GM19023 (cell line): ENCODE data around the gene PDE4D.

Experiments used
- ATAC-seq: cut with Tn5 transposase; IDR thresholded peaks from one replicate; pipeline ENCODE4 v1.9.1; 2021; ENCODE audit warnings: mild to moderate bottlenecking, moderate library complexity; ENCODE audit not compliant: unreplicated experiment

Gene PDE4D

DNA sequence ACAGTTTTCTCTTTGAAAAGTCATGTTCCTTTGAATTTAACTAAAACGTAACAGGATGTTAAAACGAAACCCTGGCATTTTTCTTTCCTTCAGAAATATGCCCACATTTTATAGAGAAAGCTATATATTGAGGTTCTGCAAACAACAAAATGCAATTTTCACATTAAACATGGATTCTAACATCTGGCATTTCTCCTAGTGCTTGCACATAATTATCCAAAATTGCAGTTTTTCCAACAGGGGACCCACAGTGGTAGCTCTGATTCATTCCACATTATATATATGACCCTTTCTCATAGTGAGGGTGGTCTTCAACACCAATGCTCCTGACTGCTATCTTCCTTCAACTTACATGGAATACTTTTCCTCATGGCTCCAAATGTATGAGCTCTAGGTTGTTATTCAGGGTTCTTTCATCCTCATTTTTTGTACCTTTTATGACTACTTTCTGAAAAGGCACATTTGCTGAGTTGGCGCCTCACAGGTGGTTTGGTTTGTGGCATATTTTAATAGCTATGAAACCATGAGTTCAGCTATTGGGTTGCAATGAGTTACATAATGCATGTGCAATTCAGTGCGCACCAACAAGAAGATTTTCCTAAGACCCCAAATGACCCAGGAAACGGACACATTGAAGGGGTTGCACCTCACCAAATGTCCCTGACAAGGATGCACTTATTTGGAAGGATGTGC lies 758.9 kb downstream of the PDE4D start:
- no peak for ATAC-seq

DNA sequence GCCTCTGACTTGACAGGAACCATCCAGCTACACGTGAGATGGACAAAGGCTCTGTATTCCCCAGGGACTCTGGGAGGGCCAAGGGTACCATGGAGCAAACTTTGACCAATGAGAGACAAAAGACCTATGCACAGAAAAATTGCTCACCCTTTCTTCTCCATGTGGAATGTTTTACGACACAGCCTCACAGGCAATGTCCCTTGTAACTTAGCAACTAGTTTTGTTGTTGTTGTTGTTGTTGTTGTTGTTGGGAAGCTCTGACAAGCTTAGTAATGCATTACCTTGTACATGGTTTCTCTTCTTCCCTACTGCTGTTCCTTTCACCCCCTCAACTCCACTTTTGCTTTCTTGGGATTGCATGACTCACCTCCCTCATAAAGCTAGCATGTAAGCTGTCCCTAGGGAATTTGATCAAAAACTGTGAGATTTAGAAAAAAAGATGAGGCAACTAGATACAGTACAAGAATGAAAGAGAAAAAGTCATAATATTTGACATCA lies 759.7 kb downstream of the PDE4D start:
- no peak for ATAC-seq

DNA sequence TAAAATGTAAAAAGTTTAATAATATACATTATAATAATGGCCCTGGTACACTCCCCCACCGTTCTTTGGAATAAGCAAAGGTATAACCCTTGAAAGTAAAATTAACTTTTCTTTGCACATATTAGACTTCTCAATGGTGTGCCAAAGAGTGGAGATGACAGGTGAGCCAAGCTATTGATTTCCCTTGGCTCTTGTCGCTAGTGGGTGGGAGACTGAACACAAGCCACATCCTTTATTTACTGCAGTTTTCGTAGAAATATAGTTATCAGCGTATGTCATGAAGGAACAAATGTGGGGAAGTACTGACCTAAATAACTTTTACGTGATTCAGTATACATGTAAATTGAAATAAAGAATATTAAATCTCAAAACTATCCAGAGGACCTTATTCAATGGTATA lies 761.4 kb downstream of the PDE4D start:
- ATAC-seq, result no peak

DNA sequence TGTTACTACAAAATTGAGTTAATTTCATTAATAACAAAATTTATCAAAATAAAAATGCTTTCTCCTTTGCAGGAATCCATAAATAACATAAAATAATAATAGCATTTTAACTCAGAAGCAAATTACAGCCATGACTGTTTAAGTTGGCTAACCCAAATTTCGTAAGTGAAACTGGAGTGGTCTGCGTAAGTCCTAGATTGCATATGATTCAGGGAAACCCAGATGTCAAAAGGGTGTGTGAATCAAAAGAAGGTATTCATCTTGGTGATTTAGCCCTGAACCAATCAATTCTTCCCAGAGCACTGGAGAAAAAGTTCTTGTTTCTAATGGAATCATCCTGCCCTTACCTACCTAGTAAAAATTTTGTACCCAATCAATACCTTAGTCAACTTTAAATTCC lies 763.1 kb downstream of the PDE4D start:
- no peak for ATAC-seq

DNA sequence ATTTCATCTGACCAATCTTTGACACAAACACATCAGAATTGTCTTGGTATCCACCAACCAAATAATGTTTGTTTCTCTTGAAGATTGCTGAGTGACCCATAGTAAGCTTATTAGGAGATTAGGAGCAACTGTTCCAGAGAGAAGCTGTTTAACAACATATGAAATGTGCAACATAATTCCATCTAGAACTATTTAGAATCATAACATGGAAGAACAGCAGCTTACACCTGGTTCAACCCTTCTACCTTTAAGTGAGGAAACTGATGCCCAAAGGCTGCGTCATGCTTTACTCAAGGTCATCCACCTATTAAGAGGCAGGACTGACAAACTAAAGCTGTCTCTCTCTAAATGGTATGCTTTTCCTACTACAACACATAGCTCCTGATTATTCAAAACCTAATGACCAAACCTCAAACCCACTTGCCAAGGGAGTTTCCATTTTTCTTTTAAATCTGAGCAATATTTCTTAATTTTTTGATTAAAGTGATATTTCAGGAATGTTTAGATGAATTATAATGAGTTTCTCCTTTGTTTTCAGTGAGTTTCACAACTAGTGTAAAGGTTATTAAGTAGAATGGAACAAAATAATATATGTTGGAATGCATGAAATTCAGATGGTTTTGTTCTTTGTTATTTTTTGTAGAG lies 764.8 kb downstream of the PDE4D start:
- ATAC-seq, result no peak

DNA sequence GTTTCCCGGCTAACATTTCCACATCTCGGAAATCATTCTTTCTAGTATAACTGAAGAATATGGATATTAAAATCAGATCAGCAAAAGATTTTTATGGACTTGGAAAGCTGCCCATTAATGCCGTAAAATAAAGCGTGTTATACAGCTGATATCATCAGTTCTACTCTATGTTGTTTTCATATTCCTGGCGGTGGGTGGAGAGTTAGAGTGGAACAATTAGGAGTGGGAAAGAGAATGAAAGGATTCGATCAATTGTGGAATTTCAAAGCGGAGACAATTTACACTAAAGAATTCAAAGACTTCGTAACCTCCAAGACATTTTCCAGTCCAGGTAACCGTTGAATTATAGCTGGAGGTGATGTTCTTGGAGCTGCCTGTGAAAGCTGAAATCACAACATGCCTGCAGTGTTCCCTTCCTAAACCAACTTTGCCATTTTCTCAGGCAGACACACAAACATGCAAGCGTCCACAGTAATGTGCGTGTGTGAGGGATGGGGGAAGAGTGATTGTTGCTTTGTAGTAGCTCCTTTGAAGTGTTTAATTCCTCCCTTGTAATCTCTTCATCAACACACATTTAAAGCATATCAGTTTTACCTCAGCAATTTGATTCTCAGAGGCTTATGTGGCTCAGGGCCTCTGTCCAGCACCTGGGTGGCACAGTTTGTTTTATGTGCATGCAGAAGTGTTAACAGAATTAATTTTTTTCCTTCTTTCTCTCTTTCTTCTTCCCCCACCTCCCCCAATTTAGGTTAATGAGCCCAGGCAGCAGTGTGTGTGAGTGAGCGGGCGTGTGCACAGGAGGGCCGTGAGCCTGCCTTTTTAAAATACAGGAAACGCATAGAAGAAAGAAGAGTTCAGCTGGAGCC lies 766.6 kb downstream of the PDE4D start:
- ATAC-seq, result peak; percentile 8

DNA sequence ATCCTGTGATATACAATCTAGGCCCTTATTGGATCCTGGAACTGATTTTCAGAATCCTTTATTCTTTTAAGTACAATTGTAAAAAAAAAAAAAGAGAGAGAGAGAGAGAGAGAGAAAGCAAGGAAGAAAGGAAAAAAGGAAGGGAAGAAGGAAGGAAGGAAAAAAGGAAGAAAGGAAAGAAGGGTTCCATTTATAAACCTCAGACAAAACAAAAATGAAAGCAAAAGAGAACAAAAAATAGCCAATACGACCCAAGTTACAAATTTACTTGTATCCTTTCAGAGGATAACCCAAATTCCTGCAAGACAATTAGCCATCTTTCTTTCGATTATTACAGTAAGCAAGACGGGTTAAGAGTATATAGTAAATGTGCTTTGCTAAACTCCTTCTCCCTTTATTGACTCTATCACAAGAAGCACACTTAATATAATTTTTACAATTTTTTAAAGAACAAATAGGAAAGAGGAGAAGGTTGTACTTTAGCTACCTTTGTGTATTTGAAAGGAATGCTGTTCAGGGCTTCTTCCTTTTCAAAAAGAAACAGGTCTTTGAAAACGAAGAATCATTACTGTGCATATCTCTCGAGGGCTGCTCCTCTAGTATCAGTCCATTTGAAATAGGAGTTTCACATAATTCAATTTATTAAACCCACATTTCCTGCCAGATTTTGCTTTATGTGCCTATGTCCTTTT lies 767.4 kb downstream of the PDE4D start:
- no peak for ATAC-seq

DNA sequence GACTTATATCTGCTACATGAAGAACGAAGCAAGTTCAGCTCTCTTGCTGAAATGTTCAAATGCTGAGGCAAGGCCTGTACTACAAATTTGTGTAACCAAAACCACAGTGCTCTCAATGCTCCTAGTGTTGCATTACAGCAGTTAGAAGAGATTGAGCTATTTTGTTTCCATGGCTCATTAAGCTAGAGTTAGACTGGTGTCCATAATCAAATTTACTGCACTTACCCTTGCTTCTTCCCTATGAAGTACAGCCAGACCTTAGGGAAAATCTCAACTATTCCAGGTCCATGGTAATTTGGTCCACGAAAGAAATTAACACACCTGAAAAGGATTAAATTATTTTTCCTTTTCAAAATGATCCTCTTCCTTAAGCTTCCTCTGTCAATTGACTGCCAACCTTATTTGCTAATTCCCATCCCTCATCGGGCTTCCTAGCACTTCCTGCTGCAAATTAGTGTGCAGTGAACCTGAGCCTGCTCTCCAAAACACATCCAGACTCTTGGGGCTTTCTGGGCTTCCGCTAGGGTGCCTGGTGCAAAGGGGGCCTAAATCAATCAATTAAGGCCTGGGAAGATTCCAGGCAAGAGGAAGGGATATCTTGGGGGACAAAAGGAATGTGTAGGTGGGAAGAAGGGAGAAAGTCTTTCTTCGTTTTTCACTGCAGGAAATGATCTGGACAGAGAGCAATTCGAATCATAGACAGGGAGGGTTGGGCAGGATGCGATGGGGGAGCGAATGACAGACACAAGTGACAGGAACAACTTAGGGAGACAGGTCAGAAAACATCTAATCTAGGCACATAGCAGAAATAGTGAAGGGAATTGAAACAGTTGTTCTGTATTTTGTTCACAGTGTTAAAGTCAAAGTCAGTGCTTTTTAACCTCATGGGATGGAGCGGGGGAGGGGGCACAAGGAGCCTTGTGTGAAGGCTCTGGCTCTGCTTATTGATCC lies 768.2 kb downstream of the PDE4D start:
- no peak for ATAC-seq

DNA sequence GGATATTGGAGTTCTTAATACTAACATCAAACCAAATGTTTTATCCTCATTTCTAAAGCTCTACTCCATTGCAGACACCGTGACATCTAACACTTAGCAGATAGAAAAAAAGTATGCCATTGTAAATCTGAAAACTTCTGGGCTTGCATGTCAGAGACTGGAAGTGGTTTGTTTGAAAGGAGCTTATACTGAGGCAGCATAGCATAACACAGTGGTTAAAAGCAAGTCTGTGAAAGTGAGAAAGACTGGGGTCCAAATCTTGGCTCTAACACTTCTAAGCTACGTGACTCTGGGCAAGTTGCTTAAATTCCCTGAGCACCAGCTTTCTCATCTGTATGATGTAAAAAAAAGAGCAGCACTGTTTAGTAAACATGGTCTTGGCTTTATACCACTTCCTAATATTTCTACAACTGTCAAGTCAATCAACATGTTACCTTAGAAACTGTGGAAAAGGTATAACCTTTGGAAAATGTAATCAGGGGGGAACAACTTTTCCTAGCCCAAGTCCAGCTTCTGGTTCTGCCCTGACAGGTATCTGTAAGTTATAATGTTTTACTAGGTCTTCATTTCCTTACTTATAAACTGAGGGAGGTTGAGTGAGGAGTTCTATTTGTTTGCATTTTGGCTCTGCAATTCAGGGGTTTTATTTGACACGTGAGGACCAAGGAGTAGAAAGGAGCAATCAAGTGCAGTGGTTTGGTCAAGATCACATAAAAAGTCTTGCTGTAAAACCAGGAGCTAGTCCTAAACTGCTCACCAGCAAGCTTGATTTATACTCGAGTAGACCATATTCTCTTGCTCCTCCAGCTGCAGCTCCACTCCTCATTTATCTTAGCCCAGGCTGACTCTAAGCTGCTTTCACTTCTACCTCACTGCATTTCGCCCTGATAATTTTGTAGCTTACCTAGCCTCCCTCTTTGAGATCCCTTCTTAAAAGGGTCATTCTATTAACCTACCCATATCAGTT lies 769.6 kb downstream of the PDE4D start:
- no peak for ATAC-seq

DNA sequence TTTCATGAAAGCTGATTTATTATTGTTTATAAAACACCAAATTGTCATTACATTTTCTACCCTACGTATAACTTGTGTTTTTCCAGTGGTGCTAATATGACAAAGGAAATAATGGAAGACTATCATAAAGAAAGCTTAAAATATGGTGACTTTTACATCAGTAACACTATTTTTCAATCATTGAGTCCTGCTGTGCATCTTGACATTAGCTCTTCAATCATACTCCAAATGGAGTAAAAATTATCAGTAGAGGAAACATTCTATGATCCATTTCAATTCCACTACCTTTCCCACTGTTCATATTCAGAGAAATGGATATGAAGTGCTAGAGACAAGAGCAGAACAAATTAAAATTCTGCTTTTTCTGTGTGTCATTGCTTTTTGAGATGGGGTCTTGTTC lies 774.0 kb downstream of the PDE4D start:
- ATAC-seq, result no peak

DNA sequence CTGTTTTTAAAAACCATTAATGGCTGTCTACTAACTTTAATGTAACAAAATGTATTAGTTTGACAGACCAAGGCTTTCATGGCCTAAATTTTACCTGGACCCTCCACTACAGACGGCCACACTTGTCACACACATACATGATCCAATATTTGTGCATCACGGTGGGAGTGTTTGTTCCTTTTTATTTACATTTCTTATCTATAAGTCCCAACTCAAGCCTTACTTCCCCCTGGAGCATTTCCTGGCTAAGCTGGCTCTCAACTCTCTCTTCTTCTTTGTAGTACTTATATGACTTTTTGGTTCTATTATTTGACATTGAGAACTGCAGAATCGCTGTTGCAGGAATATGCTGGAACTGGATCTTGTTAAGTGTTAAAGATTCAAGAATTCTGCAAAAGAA lies 776.2 kb downstream of the PDE4D start:
- ATAC-seq, result no peak

DNA sequence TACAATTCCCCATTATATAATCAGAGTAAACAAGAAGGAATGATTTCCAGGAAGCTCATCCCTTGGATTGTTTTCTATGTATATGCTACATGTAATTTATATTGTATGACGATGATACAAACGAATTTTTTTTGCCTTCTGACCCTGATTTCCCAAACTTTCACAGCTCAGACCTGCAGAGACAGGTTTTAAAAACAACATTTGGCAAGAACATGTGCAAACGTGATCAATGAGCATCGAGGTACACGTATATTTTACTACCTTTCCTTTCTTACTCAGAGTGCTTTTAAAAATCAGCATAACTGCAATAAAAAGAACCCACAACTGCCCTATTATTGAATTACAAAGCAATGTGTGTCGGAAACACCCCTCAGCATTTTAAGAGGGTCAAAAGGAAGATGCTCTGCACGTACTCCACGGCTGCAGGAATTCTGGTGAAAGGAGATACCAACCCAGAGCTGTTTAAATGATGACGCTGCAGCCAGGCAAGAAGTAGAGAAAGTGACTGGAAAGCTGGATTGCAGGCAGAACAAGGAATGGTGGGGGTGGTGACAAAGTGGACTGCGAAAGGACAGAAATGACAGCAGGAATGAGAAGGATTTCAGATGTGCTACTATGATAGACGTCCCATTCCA lies 777.2 kb downstream of the PDE4D start:
- ATAC-seq, result no peak

DNA sequence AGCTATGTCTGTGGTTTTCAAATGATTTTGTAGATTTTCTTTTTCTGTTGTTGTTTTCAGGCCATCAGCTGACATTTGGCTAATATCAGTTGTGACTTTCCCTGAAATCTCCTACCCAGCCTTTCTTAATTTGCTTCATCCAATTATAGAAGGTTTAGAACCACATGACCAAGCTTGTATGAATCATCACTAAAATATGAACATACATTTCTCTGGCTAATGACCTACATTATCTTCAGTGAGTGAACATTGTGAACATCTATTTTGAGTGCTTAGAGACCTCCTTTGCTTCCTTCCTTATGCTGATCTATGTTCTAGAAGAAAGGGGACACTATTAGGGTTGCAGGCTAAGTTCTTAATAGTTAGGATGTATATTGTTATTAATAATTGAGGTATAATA lies 778.2 kb downstream of the PDE4D start:
- no peak for ATAC-seq

DNA sequence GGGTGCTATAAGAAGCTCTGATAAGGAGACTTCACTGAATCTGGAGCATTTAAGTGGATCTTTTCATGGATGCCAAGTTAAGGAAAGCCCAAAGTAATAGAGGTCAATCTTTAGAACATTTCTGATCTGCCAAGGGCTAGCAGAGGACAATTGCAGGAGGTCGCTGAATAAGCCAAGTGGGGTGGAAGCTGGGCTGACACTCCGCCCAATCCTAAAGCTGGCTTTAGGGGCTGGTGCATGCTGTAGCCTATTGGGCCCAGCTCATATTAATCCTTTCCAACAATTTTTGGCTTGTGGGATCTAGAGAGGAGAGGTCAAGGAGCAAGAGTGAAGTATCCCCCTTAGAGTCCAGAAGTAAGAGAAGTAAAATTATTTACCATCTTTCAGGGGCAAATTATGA lies 784.1 kb downstream of the PDE4D start:
- no peak for ATAC-seq

DNA sequence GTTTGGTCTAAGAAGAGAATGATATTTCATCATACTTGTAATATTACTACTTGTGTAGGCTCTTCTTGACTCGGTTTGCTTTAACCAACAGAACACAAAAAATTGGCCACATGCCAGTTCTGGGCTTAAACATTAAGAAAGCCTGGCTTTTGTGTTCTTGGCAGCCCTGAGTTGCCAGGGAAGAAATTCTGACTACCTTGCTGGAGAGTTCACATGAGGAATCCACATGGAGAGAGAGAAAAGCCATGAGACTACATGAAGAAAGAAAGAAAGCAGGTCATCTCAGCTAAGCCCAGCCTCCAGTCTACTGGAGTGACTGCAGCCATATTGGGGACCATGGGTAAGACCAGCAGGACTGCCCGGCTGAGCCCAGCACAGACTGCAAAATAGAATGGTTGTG lies 785.8 kb downstream of the PDE4D start:
- ATAC-seq, result no peak

DNA sequence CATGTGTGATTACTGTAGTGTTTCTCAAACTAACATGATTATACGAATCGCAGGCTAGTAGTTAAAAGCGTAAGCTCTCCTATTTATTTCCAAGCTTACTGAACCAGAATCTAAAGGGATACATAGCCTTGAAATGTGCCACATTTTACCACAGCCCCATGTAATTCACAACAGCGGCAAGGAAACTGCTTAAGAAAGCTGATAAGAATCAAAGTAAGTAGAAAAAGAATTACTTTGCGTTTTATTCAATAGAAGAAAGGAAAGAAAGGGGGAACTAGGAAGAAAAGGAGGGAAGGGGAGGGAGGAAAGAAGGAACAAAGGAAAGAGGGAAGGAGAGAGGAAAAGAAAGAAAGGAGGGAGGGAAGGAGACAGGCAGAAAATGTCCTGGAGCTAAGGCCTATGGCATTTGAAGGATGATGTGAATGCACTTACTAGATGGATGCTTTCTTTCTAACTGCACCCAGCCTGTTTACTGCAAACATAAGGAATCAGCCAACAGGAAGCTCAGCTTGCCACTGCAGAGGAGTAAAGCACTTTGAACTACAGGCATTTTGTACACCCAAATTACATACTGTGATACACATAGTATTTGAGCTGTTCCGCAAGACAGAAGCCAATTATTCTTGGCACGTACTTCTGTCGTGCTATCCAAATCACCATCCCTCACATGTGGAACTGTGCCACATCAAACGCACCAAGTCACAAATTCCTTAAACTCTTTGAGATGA lies 789.0 kb downstream of the PDE4D start:
- ATAC-seq, result no peak

DNA sequence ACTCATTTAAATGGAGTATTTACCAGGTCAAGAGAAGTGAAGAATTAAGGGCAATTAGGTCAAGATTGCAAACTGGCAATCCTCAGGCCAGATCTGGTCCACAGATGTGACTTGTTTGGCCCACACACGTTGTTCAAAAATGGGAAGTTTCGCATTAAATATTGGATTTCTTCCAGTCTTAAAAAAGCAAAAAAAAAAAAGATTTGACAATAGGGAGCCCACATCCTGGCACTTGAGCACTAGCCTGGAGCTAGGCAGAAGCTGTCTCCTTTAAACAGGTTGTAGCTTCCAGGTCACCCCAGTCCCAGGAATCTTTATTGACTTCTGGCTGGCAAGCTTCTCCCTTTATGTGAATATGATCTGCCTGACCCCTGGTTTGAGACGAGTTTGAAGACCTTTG lies 790.2 kb downstream of the PDE4D start:
- no peak for ATAC-seq

DNA sequence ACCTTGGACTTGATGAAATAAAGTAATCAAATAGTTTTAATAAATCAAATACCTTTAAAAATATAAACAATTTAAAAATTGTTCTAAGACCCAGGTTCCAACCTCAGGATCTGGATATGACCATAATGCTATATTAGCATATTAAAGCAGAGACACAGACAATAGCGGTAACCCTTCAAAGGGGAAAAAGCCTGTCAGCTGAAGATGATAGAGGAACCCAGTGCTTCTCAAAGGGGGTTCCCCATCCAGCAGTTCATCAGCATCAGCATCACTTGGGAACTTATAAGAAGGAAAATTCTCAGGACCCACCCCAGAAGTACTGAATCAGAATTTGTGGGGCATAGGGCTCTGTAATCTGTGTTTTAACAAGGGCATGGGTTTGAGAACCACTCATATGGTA lies 791.1 kb downstream of the PDE4D start:
- ATAC-seq, result no peak
